ENCODE data around the gene KIF24. TPM values are rescaled to one million over a fixed set of nuclear protein-coding genes. Genes with fewer than 3 reads are reported as not detected.
"Not testable (repeated sequence)": the region's sequence is repeated elsewhere in the genome, so short reads cannot be mapped to it uniquely, and the experiment has no call there.

KIF24 gene
- total RNA-seq, 1 donor from 2014 or later: 1.4 TPM

GRCh38 chr9:34341659-34342295 is 12.7 kb upstream of the KIF24 start:
- intact Hi-C loops (cut with DNase I): no loop called here
- Histone ChIP-seq H3K9me3 (no peaks in the 10 kb centered on the region), H3K4me3 (no peak overlapping the region), H3K27me3 (ENCODE audit: low read depth) (no peaks in the 10 kb centered on the region), H3K36me3 (peaks cover 55% of the 10 kb centered on the region), H3K27ac (no peak overlapping the region), H3K4me1 (peaks cover 8% of the 10 kb centered on the region)
- TF ChIP-seq CTCF (IDR thresholded peaks at IDR 0.05): no peak
- no peak for DNase-seq
- no peak for ATAC-seq

- intact Hi-C loops (cut with DNase I): no loop called here
- no peak overlapping the region for H3K27ac ChIP-seq
Observed at GRCh38 chr9:34338665-34339385, 9.8 kb upstream of the KIF24 start.

GRCh38 chr9:34338079-34338478 is 9.0 kb upstream of the KIF24 start:
- H3K27me3 ChIP-seq (ENCODE audit: low read depth); H3K4me3 ChIP-seq; DNase-seq; intact Hi-C loops (cut with DNase I); H3K9me3 ChIP-seq; ATAC-seq; H3K27ac ChIP-seq; H3K4me1 ChIP-seq: not testable (repeated sequence)
- peaks cover 52% of the 10 kb centered on the region for H3K36me3 ChIP-seq

More at GRCh38 chr9:34338665-34339385, 9.8 kb upstream of the KIF24 start:
- Histone ChIP-seq H3K4me3 (no peak overlapping the region), H3K27me3 (ENCODE audit: low read depth) (no peaks in the 10 kb centered on the region), H3K9me3 (no peaks in the 10 kb centered on the region), H3K4me1 (peaks cover 8% of the 10 kb centered on the region), H3K36me3 (peaks cover 59% of the 10 kb centered on the region)
- no peak for TF ChIP-seq CTCF (IDR thresholded peaks at IDR 0.05)
- DNase-seq (no peak), ATAC-seq (no peak)

- Histone ChIP-seq H3K4me1 (no peaks in the 10 kb centered on the region), H3K27ac (no peak overlapping the region), H3K36me3 (peaks cover 49% of the 10 kb centered on the region), H3K27me3 (ENCODE audit: low read depth) (no peaks in the 10 kb centered on the region), H3K4me3 (no peak overlapping the region), H3K9me3 (no peaks in the 10 kb centered on the region)
- ATAC-seq (no peak), DNase-seq (no peak)
- intact Hi-C loops (cut with DNase I): no loop called here
- no peak for TF ChIP-seq CTCF (IDR thresholded peaks at IDR 0.05)
Observed at GRCh38 chr9:34337403-34337802, 8.3 kb upstream of the KIF24 start.

- TF ChIP-seq CTCF (IDR thresholded peaks at IDR 0.05): no peak
- ATAC-seq: no peak
- intact Hi-C loops (cut with DNase I): no loop called here
Observed at GRCh38 chr9:34335376-34335775, 6.3 kb upstream of the KIF24 start.

GRCh38 chr9:34334916-34335315 is 5.8 kb upstream of the KIF24 start:
- peaks cover 7% of the 10 kb centered on the region for H3K4me1 ChIP-seq
- H3K27ac ChIP-seq: no peak overlapping the region
- intact Hi-C loops (cut with DNase I): no loop called here
- no peaks in the 10 kb centered on the region for H3K9me3 ChIP-seq
- no peak overlapping the region for H3K4me3 ChIP-seq
- TF ChIP-seq CTCF (IDR thresholded peaks at IDR 0.05): no peak
- H3K27me3 ChIP-seq (ENCODE audit: low read depth): no peaks in the 10 kb centered on the region
- H3K36me3 ChIP-seq: peaks cover 24% of the 10 kb centered on the region
- DNase-seq (no peak), ATAC-seq (no peak)

More at GRCh38 chr9:34335376-34335775, 6.3 kb upstream of the KIF24 start:
- H3K4me1 ChIP-seq: peaks cover 2% of the 10 kb centered on the region
- H3K27me3 ChIP-seq (ENCODE audit: low read depth): no peaks in the 10 kb centered on the region
- no peak overlapping the region for H3K4me3 ChIP-seq
- no peaks in the 10 kb centered on the region for H3K9me3 ChIP-seq
- H3K27ac ChIP-seq: no peak overlapping the region
- DNase-seq: no peak
- peaks cover 29% of the 10 kb centered on the region for H3K36me3 ChIP-seq
